ENCODE results near the gene USP17L19.
"Not testable (repeated sequence)": the region's sequence is repeated elsewhere in the genome, so short reads cannot be mapped to it uniquely, and the experiment has no call there.

The USP17L19 gene, protein sequence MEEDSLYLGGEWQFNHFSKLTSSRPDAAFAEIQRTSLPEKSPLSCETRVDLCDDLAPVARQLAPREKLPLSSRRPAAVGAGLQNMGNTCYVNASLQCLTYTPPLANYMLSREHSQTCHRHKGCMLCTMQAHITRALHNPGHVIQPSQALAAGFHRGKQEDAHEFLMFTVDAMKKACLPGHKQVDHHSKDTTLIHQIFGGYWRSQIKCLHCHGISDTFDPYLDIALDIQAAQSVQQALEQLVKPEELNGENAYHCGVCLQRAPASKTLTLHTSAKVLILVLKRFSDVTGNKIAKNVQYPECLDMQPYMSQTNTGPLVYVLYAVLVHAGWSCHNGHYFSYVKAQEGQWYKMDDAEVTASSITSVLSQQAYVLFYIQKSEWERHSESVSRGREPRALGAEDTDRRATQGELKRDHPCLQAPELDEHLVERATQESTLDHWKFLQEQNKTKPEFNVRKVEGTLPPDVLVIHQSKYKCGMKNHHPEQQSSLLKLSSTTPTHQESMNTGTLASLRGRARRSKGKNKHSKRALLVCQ

GRCh38 chr4:9253078-9253477, at the start of gene USP17L19:
Gene USP17L19, plus strand, starts transcription at chr4:9253378. Its CDS starts 0 bp downstream, at chr4:9253378.
- not testable (repeated sequence) for DNase-seq

DNA sequence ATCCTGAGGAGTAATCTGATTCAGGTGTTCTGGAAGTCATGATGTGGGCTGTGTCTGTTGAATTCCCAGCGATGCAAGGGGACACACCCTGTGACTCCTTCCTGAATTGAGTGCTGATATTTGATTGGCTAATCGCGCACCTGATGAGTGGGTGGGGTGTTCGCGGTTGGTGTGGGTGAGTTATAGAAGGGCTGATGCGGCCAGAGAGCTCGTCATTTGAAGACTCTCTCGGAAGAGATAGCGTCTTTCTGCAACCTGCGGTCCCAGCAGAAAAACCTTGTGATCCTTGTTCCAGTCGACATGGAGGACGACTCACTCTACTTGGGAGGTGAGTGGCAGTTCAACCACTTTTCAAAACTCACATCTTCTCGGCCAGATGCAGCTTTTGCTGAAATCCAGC, 42.8 kb upstream of the USP17L19 start, which contains the start of gene USP17L10:
TSS of gene USP17L10 (plus strand) at position 301 of the 400 bp plus-strand sequence. CDS start at position 301, 0 bp downstream.
- DNase-seq = not testable (repeated sequence)

- not testable (repeated sequence) for DNase-seq
Observed at GRCh38 chr4:9214701-9215100, 38.5 kb upstream of the USP17L19 start.

DNA sequence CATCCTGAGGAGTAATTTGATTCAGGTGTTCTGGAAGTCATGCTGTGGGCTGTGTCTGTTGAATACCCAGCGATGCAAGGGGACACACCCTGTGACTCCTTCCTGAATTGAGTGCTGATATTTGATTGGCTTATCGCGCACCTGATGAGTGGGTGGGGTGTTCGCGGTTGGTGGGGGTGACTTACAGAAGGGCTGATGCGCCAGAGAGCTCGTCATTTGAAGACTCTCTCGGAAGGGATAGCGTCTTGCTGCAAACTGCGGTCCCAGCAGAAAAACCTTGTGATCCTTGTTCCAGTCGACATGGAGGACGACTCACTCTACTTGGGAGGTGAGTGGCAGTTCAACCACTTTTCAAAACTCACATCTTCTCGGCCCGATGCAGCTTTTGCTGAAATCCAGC, 38.1 kb upstream of the USP17L19 start, which contains the start of gene USP17L11:
TSS of gene USP17L11 (plus strand) at position 301 of the 400 bp plus-strand sequence. CDS start at position 301, 0 bp downstream.
- DNase-seq = not testable (repeated sequence)

- not testable (repeated sequence) for DNase-seq
Observed at GRCh38 chr4:9219852-9220251, 33.3 kb upstream of the USP17L19 start, which contains the start of gene USP17L12. Gene USP17L12, plus strand, starts transcription at chr4:9220152. Its CDS starts 0 bp downstream, at chr4:9220152.

DNA sequence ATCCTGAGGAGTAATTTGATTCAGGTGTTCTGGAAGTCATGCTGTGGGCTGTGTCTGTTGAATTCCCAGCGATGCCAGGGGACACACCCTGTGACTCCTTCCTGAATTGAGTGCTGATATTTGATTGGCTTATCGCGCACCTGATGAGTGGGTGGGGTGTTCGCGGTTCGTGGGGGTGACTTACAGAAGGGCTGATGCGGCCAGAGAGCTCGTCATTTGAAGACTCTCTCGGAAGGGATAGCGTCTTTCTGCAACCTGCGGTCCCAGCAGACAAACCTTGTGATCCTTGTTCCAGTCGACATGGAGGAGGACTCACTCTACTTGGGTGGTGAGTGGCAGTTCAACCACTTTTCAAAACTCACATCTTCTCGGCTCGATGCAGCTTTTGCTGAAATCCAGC, 28.6 kb upstream of the USP17L19 start, which contains the start of gene USP17L13:
TSS of gene USP17L13 (plus strand) at position 301 of the 400 bp plus-strand sequence. CDS start at position 301, 0 bp downstream.
- not testable (repeated sequence) for DNase-seq

DNA sequence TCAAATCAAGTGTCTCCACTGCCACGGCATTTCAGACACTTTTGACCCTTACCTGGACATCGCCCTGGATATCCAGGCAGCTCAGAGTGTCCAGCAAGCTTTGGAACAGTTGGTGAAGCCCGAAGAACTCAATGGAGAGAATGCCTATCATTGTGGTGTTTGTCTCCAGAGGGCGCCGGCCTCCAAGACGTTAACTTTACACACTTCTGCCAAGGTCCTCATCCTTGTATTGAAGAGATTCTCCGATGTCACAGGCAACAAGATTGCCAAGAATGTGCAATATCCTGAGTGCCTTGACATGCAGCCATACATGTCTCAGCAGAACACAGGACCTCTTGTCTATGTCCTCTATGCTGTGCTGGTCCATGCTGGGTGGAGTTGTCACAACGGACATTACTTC, 22.9 kb upstream of the USP17L19 start:
- not testable (repeated sequence) for DNase-seq

- not testable (repeated sequence) for DNase-seq
Observed at GRCh38 chr4:9234085-9234484, 19.1 kb upstream of the USP17L19 start, which contains the start of gene USP17L15. Gene USP17L15, plus strand, starts transcription at chr4:9234385. Its CDS starts 0 bp downstream, at chr4:9234385.

DNA sequence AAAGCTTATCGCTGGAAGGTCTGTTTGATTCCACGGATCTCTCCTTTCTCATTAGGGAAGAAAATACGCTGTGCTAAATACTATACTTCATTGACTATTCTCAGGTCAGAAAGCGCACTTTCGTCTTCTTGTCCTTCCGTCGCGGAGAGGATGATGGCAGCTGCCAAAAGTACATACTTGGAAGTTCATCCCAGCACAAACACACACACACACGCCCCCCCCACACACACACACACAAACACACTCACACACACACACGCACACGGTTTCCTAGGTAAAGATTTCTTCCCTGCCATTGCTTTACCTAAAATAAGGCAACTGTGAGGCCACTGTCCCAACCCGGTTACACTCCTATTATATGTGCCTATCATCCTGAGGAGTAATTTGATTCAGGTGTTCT, 14.7 kb upstream of the USP17L19 start:
- peak; percentile 0 for DNase-seq

DNA sequence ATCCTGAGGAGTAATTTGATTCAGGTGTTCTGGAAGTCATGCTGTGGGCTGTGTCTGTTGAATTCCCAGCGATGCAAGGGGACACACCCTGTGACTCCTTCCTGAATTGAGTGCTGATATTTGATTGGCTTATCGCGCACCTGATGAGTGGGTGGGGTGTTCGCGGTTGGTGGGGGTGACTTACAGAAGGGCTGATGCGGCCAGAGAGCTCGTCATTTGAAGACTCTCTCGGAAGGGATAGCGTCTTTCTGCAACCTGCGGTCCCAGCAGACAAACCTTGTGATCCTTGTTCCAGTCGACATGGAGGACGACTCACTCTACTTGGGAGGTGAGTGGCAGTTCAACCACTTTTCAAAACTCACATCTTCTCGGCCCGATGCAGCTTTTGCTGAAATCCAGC, 9.6 kb upstream of the USP17L19 start, which contains the start of gene USP17L17:
TSS of gene USP17L17 (plus strand) at position 301 of the 400 bp plus-strand sequence. CDS start at position 301, 0 bp downstream.
- not testable (repeated sequence) for DNase-seq

DNA sequence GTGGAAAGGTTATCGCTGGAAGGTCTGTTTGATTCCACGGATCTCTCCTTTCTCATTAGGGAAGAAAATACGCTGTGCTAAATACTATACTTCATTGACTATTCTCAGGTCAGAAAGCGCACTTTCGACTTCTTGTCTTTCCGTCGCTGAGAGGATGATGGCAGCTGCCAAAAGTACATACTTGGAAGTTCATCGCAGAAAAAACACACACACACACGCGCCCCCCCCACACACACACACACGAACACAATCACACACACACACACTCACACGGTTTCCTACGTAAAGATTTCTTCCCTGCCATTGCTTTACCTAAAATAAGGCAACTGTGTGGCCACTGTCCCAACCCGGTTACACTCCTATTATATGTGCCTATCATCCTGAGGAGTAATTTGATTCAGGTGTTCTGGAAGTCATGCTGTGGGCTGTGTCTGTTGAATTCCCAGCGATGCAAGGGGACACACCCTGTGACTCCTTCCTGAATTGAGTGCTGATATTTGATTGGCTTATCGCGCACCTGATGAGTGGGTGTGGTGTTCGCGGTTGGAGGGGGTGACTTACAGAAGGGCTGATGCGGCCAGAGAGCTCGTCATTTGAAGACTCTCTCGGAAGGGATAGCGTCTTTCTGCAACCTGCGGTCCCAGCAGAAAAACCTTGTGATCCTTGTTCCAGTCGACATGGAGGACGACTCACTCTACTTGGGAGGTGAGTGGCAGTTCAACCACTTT, 5.1 kb upstream of the USP17L19 start, which contains the start of gene USP17L18:
TSS of gene USP17L18 (plus strand) at position 678 of the 728 bp plus-strand sequence. CDS start at position 678, 0 bp downstream.
- not testable (repeated sequence) for DNase-seq

- DNase-seq = not testable (repeated sequence)
Observed at GRCh38 chr4:9257824-9258223, 4.6 kb downstream of the USP17L19 start, which contains the start of gene USP17L20. Gene USP17L20, plus strand, starts transcription at chr4:9258124. Its CDS starts 0 bp downstream, at chr4:9258124.

GRCh38 chr4:9262572-9262971, 9.4 kb downstream of the USP17L19 start, which contains the start of gene USP17L21:
Gene USP17L21, plus strand, starts transcription at chr4:9262872. Its CDS starts 0 bp downstream, at chr4:9262872.
- DNase-seq = not testable (repeated sequence)

DNA sequence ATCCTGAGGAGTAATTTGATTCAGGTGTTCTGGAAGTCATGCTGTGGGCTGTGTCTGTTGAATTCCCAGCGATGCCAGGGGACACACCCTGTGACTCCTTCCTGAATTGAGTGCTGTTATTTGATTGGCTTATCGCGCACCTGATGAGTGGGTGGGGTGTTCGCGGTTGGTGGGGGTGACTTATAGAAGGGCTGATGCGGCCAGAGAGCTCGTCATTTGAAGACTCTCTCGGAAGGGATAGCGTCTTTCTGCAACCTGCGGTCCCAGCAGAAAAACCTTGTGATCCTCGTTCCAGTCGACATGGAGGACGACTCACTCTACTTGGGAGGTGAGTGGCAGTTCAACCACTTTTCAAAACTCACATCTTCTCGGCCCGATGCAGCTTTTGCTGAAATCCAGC, 14.1 kb downstream of the USP17L19 start, which contains the start of gene USP17L22:
TSS of gene USP17L22 (plus strand) at position 301 of the 400 bp plus-strand sequence. CDS start at position 301, 0 bp downstream.
- DNase-seq = not testable (repeated sequence)

GRCh38 chr4:9271719-9272118, 18.5 kb downstream of the USP17L19 start:
- DNase-seq = not testable (repeated sequence)
